DMS153 treated with DMSO at 0.1 percent for 48 hours (cell line): ENCODE data around the gene RNF113B.

Experiments used
- DNase-seq: peaks from one replicate; lab custom pipeline; 2025; ENCODE audit not compliant: unreplicated experiment; lab: John Stamatoyannopoulos, UW

Gene RNF113B

DNA sequence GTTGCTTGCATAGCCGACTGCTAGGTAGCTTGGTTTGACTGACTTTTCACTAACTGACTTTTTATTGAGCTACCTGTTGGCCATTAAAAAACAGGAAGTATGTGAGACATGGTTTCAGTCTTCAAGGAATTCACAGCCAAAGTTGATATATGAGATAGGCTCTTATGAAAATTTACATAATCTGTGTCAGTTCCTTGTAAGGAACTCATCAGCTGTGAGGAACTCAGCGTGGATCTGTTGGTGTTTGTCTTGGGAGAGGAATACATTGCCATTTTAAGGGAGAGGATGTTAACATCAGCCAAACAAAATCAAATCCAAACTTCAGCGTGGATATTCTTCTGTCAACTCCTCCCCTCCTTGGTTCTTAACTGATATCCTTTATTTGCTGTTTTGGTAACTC is 2.0 kb downstream of the RNF113B start:
- DNase-seq: no peak

DNA sequence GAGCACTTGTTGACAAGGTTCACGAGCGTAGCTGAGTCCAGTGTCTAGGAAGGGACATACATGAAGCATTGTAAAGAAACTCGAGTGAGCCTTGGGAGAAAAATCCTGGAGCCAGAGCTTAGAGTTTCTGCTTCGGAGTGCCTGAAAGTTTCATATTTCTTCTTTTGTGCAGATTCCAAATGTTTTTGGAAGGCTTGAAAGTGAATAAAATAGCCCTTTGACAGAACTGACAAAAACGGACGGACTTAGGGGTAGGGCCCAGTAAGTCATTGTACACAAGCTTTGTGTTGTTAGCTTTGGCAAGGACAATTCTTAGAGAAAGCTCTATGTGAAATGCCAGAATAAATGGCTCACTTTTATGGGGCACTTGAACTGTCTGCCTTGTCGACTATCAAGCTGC is 2.8 kb downstream of the RNF113B start:
- no peak for DNase-seq

DNA sequence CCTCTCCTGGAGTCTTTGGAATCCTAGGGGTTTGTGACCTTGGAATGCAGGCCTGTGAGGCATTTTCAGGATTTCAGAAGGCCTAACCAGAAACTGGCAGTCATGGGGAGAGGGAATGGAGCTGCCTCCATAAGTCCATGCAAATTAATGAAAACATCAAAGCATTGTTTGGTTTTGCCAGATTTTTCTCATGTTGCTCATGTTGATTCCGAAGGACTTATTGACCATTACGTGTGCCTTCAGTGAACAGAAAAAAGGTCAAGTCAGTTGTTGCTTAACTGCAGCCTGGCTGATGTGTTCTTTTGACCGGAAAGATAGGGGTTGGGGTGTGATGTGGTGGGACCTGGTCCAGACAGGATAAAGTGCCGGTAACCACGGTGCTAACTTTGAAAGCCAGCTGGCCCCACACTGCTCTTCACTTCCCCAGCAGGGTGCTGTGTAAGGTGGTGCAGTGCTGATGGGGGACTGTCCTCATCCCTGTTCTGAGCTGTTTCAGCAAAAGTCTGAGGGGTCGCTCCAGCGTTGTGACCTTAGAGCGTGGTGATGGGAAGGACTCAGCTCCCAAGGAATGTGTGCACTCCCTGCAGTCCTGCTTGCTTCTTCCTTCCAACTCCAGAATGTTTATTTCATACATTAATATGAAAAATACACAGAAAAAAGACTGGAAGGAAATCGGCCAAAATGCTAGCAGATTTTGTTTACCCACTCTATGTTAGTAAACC is 3.5 kb downstream of the RNF113B start:
- no peak for DNase-seq

DNA sequence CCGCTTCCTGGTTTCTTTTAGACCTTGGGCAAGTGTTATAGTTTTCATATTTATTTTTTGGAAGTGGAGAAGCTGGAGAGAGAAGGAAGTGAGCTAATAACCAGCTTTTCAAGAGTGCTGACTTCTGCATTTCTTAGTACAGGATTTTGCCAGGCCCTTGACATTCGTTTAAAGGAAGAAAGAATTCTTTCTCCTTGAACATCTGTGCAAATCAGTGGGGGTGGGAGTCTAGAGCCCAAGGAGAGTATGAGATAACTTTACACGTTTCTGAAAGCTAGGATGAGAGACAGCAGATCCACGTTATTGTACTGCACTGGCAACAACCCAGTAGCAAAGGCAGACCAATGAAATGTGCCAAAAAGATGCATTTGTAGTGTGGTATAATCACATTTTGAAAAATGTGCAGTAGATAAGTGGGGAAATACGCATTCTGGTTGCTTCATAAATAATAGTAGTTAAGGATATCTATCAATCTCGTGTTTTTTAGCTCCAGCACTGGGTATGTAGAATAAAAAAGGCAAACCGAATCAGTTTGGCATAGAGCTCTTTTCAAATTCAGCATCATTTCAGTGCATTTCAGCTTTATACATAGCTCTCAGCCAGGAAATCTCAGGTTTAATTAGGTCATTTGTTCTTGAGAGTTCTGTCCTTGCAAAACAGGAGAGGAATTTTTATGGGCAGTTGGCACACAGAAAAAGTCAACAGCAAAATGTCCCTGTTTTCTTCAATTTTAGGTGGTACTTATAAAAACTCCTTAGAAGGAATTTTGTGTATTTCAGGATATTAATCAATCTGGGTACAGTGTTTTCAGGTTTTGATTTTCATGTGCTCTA is 4.3 kb downstream of the RNF113B start:
- no peak for DNase-seq

DNA sequence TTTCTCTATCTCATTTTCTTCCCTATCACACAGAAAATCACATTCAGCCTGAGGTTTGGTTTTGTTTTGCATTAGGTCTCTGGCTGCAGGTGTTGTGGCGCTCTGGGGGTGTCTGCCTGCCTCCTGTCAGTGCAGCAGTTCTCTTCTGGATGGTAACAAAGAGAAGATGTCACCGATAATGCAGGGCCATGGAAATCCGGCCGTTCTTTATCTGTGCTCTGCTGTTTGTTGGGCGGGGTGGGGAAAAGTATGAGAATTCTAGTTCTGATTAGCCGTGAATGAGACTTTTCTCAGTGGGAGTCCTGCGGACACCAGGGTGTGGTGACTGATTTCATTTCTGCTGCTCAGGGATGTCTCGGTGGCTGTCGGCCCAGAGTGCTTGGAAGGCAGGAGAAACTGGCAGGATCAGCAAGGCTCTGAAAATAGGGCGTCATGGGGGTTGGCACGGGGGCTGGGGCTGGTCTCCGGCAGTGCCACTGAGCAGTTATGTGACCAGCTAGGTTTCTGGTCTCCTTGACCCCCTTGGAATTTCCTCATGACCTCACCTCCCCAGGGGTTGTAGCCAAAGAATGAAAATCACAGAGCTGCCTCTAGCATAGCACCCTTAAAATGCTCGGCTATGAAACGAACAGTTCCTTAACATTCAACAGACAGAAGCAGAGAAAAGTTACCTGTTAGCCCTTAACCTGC is 5.0 kb downstream of the RNF113B start:
- no peak for DNase-seq

DNA sequence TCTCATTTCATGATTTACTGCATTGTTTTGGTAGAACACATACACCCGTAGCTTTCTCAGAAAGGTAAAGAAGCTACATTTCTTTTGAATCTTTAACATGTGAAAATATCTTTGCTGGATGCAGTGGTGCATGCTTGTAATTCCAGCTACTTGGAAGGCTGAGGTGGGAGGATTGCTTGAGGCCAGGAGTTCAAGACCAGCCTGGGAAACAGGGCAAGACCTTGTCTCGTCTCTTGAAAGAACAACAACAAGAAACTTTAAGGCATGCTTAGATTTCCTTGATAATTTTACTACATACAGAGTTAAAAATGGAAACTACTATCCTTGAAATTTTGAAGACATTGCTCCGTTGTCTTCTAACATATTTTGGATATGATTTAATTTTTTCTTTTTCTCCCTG is 7.7 kb downstream of the RNF113B start:
- no peak for DNase-seq

DNA sequence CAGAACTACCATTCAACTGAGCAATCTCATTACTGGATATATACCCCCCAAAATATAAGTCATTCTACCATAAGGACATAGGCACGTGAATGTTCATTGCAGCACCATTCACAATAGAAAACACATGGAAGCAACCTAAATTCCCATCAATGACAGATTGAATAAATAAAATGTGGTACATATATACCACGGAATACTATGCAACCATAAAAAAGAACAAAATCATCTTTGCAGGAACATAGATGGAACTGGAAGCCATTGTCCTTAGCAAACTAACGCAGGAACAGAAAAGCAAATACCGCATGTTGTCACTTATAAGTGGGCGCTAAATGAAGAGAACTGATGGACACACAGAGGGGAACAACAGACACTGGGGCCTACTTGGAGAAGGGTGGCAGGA is 14.1 kb downstream of the RNF113B start:
- no peak for DNase-seq

DNA sequence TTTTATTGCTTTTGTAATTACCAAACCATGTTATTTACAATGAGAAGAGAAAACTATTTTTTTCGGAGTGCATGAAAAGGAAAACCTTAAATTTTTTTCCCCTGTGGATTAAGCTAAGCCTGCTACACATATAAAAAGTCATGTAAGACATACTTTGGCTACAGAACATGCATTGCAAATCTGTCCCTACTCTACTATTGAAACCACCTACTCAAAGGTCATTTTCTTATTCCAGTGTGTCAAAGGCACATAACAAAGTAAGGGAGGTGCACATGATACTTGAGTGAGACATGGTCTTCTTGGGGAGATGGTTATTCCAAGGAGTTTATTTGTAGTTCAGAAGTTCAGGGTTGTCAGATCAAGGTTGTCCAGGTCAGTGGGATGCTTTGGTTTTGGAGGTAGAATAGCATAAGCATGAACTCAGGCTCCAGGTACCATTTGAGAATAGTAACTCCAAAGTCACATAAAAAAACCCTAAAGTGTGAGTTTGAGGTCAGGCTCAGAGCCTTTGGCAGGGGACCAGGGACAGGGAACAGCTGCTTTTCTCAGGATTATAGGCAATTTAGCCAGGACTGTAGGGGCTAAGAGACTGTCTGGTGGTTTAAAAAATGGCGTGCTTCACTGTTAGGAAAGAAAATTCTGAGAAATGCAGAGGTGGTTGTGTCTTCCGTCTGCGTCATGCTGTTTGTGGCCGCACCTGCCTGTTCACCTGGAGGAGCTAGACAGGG is 18.7 kb downstream of the RNF113B start:
- no peak for DNase-seq

DNA sequence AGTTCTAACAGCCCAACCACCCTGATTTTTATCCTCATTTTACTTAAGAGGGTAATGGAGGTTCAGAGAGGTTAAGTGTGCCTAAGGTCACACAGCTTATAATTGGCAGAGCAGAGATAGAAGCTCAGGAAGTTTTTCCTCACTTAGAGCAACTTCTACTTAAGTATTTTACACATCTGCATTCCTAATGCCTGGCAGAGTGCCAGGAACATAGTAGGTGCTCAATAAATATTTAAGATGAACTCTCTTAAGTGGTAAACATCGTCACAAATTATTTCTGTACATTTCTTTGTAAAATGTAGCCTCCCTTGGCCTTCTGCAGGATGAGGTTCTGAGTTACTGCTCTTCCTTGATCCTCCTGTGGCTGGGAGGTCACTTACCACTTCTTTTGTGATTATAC is 19.5 kb downstream of the RNF113B start:
- no peak for DNase-seq

DNA sequence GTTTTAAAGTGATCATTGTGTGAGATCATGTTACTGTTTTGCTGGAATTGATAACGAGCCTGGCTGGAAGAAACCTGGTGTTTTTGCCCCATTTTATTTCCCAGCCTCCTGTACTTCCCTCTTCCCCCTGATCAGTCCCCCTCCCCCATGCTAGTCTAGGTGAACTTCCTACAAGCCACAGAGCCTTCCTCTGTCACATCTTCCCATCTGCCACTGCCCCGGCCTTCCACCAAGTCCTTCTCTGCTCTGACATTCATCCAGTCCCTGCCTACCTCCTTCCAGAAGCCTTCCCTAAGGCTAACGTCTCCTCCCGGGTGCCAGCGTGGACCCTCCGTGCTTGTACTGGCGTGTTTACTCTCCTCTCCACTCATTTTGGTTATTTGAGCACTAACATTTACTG is 19.9 kb downstream of the RNF113B start:
- no peak for DNase-seq

DNA sequence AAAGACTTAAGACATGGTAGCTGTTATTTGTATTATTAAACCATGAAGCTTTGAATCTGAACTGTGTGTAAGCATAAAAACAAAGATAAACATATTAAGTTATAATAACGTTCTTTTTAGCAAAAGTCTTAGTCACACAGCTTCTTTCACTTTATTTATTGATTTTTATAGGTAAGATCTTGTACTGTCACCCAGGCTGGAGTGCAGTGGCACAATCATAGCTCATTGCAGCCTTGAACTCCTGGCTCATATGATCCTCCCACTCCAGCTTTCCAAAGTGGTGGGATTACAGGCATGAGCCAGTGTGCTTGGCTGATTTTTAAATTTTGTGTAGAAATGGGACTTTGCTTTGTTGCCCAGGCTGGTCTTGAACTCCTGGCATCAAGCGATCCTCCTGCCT is 20.8 kb downstream of the RNF113B start:
- DNase-seq: no peak

DNA sequence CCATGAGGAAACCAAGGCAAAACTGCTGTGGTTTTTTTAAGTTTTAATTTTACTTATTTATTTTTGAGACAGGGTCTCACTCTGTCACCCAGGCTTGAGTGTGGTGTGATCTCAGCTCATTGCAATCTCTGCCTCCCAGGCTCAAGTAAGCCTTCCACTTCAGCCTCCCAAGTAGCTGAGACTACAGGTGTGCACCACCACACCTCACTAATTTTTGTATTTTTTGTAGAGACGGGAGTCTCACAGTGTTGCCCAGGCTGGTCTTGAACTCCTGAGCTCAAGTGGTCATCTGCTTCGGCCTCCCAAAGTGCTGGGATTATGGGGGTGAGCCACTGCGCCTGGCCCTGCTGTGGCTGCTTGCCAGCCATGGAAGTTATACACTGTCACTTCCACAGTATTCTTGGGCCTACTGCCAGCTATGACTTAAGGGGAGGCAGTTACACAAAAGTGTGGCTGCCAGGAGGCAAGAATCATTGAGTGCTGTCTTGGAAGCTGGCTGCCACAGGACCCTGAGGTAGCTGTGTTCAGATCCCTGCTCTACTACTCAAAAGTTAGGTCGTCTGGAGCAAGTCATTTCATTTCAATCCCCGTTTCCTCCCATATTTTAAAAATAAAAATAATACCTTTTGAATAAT is 21.5 kb downstream of the RNF113B start:
- DNase-seq: no peak

DNA sequence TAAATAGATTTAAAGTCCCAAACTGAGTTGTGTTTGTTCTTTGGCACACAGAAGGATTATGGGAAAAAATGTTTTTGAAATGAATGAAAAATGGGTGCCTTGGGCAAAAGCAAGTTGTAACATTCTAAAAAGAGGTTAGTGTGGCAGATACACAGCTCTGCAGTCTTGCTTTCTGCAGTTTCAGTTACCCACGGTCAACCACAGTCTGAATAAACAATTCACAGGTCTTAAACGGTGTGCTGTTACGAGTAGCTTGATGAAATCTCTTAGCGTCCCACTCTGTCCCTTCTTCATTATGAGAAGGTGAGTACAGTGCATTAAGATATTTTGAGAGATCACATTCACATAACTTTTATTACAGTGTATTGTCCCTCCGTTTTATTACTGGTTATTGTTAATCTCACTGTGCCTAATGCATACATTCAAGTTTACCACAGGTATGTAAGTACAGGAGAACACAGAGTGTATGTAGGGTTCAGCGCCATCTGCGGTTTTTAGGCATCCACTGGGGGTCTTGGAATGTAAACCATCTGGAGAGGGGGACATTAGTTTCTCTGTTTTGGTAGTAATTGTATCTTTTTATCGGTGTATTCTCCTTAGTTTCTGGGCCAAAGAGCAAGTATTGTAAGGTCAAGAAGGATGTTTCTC is 26.1 kb downstream of the RNF113B start:
- DNase-seq: no peak

DNA sequence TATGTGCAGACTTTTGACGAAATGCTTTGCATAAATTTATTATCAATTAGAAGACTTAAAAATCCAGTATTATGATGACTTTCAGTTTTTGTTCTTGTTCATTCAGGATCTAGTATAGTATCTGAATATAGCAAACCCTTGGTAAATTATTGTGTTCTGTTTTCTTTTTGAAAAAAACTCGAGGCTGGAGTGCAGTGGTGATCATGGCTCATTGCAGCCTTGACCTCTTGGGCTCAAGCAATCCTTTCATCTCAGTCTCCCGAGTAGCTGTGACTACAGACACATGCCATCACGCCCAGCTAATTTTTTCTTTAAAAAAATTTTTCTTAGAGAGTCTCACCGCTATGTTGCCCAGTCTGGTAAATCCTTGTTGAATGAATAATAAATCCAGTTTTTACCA is 29.5 kb downstream of the RNF113B start:
- DNase-seq: no peak

DNA sequence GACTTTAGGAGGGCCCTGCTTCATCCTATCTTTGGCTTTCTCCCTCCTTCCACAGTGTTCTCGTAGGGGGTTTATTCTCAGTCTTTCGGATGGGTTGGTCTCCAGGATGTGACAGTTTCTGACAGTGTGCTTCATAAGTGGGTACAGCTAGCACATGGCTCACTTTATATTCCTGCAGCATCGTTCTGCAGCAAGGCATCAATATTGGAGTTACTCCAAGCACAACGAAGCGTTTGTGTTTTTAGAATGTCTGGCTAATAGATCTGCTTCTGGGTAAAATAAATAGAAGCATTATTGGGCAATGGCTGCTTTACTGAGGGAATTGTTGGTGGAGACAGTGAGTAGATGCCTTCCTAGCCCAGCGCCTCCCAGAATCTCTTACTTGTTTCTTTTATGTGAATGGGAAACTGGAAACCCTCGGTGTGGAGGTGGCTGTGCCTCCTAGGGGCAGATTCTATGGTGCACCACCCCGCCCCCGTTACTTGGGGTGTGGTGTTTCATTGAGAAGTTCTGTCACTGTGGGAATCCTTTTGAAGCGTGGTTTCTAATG is 32.2 kb downstream of the RNF113B start:
- no peak for DNase-seq

DNA sequence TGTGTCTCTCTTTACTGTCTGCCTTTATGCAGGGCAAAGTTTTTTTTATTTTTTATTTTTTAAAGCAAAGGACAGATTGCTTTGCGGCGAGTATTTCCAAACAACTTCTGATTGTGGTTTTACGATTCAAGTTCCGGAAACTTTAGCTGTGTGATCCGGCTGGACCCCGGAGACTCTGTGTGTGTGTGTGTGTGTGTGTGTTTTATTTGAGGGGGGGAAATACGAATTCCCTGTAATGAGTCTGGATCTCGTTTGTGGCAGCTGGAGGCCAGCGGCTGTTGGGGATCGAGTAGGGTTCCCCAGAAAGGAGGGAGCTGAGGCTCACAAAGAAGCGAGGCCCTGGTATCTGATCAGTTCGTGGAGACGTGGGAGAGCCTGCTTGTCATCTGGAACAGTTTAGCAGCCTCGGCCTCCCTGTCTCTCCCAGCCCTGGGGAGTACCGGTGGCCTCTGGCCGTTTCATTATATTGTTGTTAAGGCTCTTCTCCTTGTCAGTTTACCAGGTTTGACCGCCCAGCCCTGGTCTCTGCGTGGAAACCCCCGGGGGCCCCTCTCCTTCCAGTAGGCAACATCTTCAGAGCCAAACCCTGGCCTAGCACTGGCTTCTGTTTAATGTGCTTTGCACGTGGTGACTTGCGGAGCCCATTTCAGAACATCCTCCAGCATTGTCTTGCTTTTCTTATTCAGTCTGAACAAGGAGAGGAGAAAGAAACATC is 32.9 kb downstream of the RNF113B start:
- no peak for DNase-seq

DNA sequence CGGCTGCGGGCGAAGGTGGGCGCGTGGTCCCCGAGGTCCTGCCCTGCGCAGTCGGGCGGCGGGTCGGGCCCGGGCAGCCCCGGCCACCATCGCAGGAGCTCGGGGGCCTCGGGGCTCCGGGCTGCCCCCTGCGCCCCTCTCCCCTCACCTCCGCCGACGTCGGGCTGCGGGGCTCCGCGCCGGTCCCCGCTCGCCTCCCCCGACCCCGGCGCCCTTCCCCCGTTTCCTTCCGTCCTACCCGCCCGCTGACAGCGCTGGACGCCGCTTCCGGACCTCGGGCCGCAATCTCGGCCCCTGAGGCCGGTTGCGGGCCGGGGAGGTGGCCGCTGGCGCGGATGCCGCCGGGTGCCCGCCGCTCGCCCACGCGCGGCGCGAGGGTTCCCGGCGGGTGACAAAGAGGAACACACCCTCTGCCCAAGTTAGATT is 33.5 kb downstream of the RNF113B start:
- no peak for DNase-seq

DNA sequence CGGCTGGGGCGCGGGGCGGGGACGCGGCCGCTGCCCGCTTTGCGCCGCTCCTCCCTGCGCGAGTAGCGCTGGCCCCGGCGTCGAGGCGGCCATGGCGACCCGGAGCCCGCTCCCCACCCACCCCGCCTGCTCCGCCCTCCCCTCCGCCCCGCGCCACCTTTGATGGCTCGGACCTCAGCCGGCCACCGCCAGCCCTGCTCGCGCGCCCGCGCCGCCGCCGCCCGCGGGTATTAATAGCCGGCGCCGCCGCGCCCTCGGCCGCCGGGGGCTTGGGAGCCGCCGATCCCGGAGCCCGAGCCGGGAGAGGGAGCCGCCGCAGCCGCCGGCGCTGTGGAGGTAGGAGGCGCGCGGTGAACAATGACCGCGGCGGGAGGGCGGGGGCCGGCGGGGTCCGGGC is 33.9 kb downstream of the RNF113B start:
- no peak for DNase-seq

DNA sequence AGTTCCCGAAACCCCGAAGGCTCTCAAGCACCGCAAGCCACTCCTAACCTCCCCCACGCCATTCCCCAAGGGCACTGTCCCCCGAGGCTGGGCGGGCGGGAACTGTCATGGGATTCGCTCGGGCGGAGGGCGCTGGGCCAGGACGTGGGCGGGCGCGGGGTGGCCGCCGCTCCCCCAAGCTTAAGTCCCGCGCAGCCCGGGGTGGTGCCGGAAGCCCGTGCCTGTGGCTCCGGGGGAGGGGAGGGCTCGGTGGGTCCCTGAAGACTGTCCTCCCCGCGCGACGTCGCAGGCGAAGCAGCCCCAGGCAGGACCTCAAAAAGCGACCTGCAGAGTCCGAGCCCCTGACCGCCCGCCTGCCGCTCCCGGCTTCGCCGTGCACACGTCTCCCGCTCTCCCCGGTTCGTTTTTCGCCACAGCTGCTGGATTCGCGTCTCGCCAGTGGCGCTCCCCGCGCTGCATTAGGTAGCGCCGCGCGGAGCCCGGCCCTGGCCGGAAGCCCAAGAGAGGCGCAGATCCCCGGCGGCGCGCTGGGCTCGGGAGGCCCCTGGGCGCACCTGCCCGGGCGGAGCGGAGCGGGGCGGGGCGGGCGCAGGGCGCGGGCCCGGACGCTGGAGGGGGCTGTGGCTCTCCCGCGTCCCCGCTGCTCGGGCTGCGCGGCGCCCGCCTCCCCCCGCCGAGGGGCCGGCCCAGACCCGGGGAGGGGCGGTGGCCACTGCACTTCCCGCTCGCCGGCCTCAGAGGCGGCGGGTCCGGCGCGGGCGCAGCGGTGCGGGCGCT is 34.5 kb downstream of the RNF113B start, which contains the start of gene FARP1:
TSS of gene FARP1 (plus strand) at position 715 of the 777 bp plus-strand sequence. CDS start 70,149 bp downstream, outside the sequence.
- DNase-seq: peak; percentile 65
